Upper lobe of left lung (tissue), 4 donors: ENCODE data around the gene KCNJ13.

Source experiments
- POLR2A ChIP-seq, 4 donors: fragments of 450-650 bp; IDR thresholded peaks; one replicate each; pipeline ENCODE4 v1.5.1; 2016 to 2017; ENCODE audit warnings: antibody characterized with exemption in 4 of 4, mild to moderate bottlenecking in 2 of 4
- POLR2AphosphoS5 ChIP-seq, 2 donors: sonication (generic); formaldehyde crosslinking; IDR thresholded peaks; one replicate each; pipeline ENCODE4 v1.5.1; 2017; ENCODE audit warnings: antibody characterized with exemption in 2 of 2
- TF ChIP-seq, protein P1 (sequence below), 6 experiments: fragments of 450-650 bp in 4 of 6; fragments of 200-600 bp in 2 of 6; sonication (generic) in 2 of 6; IDR thresholded peaks; one replicate each; pipeline ENCODE4 v1.5.1; 2016 to 2019; ENCODE audit warnings: antibody characterized with exemption in 6 of 6

DNA sequence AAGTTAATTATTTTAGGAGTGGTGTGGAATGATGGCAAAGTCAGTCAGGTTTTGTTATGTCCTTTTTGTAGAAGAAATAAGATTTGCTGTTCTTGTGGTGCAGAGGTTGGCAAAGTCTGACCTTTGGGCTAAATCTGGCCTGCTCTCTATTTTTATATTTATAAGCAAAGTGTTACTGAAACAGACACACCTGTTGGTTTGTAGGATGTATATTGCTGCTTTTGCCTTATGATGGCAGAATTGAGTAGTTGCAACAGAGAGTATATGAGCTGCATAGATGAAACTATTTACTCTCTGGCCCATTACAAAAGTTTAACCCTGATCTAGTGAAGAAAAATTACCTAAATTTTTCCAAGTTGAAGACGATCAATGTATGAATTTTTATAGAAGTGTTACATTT lies 34.1 kb upstream of the KCNJ13 start:
- TF ChIP-seq POLR2A (IDR thresholded peaks at IDR 0.05) (no peak), POLR2AphosphoS5 (IDR thresholded peaks at IDR 0.05) (no peak)
- TF ChIP-seq, protein P1, sequence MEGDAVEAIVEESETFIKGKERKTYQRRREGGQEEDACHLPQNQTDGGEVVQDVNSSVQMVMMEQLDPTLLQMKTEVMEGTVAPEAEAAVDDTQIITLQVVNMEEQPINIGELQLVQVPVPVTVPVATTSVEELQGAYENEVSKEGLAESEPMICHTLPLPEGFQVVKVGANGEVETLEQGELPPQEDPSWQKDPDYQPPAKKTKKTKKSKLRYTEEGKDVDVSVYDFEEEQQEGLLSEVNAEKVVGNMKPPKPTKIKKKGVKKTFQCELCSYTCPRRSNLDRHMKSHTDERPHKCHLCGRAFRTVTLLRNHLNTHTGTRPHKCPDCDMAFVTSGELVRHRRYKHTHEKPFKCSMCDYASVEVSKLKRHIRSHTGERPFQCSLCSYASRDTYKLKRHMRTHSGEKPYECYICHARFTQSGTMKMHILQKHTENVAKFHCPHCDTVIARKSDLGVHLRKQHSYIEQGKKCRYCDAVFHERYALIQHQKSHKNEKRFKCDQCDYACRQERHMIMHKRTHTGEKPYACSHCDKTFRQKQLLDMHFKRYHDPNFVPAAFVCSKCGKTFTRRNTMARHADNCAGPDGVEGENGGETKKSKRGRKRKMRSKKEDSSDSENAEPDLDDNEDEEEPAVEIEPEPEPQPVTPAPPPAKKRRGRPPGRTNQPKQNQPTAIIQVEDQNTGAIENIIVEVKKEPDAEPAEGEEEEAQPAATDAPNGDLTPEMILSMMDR (IDR thresholded peaks at IDR 0.05), result no peak
